Spinal cord (tissue), 10 donors: ENCODE measurements around the gene LSAMP. TPM values are rescaled to one million over a fixed set of nuclear protein-coding genes. Genes with fewer than 3 reads are reported as not detected.
A peak's percentile ranks its signal among the peaks of the same experiment; 100 is the strongest.

Experiments
- DNase-seq, 6 donors: peaks; one replicate each; pipeline versions ENCODE4 v3.0.0 to v3.0.0-alpha.2; 2013 to 2015; ENCODE audit warnings: low spot score in 6 of 6, low read depth in 4 of 6
- H3K27ac ChIP-seq: one replicate; pipeline ENCODE4 v1.5.1; 2013; ENCODE audit warnings: low read depth, low read length, control low read depth
- H3K27me3 ChIP-seq: one replicate; pipeline ENCODE4 v1.6.1; 2013; ENCODE audit warnings: low read length; ENCODE audit not compliant: control insufficient read depth, insufficient read depth
- H3K36me3 ChIP-seq: one replicate; pipeline ENCODE4 v1.6.1; 2013; ENCODE audit warnings: low read length; ENCODE audit not compliant: control insufficient read depth, insufficient read depth
- H3K4me1 ChIP-seq: one replicate; pipeline ENCODE4 v1.6.1; 2013; ENCODE audit warnings: low read length; ENCODE audit not compliant: control insufficient read depth, insufficient read depth
- H3K4me3 ChIP-seq: one replicate; pipeline ENCODE4 v1.5.1; 2013; ENCODE audit warnings: low read depth, low read length, control low read depth
- H3K9me3 ChIP-seq: one replicate; pipeline ENCODE4 v1.6.1; 2013; ENCODE audit warnings: low read length; ENCODE audit not compliant: control insufficient read depth, insufficient read depth
- WGBS: methylation state at CpG from one replicate; pipeline ENCODE4 v1.1.5; 2013; ENCODE audit warnings: missing lambda C conversion rate; ENCODE audit not compliant: insufficient coverage; 5-methylcytosine and 5-hydroxymethylcytosine counted together
- long read RNA-seq, 4 donors: transcript quantifications; one replicate each; lab custom pipeline, GENCODE V29; 2026
- polyA plus RNA-seq, 2 donors: library from polyadenylated mRNA; unstranded; fragments of 120-200 nt; gene quantifications; one replicate each; pipeline ENCODE4 v1.2.1, GENCODE V29; 2013; ENCODE audit not compliant: insufficient read length in 2 of 2
- total RNA-seq, 2 donors: library from RNA; depleted of rRNA in 1 of 2; stranded (reverse); fragments of 120-200 nt in 1 of 2; fragments of >200 nt in 1 of 2; gene quantifications; one replicate each; pipeline versions ENCODE4 v1.2.3 to v1.2.4, GENCODE V29; 2013 to 2014
- donor health status: healthy.

Gene LSAMP
- total RNA-seq (100 to 1,000 TPM in 1 of 2 donors, 10 to 100 TPM in 1; 69.4 to 126 TPM), polyA plus RNA-seq (100 to 1,000 TPM in 1 of 2 donors, 10 to 100 TPM in 1; 90.1 to 174 TPM)
- long read RNA-seq, donor 1, full-length matches to known transcripts = 31 of 95 reads
- long read RNA-seq, donor 1, partial matches to known transcripts = 64 of 95 reads
- long read RNA-seq, donor 1, other reads (novel, unspliced or antisense) = 0 of 95 reads
- long read RNA-seq, donor 2, full-length matches to known transcripts = 18 of 30 reads
- long read RNA-seq, donor 2, partial matches to known transcripts = 12 of 30 reads
- long read RNA-seq, donor 2, other reads (novel, unspliced or antisense) = 0 of 30 reads
- long read RNA-seq, donor 3, full-length matches to known transcripts = 18 of 75 reads
- long read RNA-seq, donor 3, partial matches to known transcripts = 57 of 75 reads
- long read RNA-seq, donor 3, other reads (novel, unspliced or antisense) = 0 of 75 reads
- long read RNA-seq, donor 4, full-length matches to known transcripts = 14 of 14 reads
- long read RNA-seq, donor 4, partial matches to known transcripts = 0 of 14 reads
- long read RNA-seq, donor 4, other reads (novel, unspliced or antisense) = 0 of 14 reads

DNA sequence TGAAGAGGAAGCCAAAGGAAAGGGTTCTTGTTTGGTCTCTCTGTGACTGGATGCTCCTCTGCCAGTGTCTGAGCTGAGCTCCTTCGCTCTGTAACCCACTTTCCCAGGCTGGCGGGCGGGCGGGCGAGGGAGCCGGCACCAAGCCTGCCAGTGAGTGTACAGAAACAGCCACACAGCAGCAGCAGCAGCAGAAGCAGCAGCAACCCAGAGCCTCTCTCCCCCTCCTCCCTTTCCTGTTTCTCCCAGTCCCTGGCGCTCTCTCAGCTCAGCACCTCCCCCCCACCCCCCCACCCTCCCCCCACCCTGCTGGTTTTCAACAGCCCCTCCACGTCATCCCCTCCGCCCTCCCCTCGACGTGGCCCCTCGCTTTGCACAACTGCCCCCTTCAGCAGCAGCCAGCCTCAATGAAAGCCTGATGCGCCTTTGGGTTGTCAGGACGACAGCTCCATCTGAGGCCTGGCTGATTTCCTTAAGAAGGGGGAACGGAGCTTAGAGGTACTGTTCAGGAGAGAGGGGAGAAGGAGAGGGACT, at the start of gene LSAMP:
Gene LSAMP, minus strand, starts transcription at position 177 of the 531 bp plus-strand sequence.
- peaks cover 9% of the 10 kb centered on the region for H3K4me1 ChIP-seq
- peak within 1 kb of the TSS; percentile 94 for H3K27ac ChIP-seq
- H3K27me3 ChIP-seq = no peaks in the 10 kb centered on the region
- H3K36me3 ChIP-seq = no peaks in the 10 kb centered on the region
- DNase-seq = peak; percentile 68 to 93 (median 76)
- 0% methylated on average over 9 of the region's 15 CpGs for WGBS
- H3K4me3 ChIP-seq = peak within 1 kb of the TSS; percentile 79
- no peaks in the 10 kb centered on the region for H3K9me3 ChIP-seq

DNA sequence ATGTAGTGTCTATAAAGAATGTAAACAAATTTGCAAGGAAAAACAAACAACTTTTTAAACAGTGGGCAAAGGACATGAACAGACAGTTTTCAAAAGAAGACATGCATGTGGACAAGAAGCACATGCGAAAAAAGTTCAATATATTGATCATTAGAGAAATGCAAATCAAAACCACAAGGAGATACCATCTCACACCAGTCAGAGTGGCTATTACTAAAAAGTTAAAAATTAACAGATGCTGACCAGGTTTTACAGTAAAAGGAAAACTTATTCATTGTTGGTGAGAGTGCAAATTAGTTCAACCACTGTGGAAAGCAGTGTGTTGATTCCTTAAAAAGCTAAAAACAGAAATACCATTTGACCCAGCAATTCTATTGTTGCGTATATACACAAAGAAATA, 47.1 kb upstream of the LSAMP start:
- no peak for DNase-seq
- WGBS = no CpG with 5 or more reads among the region's 2 CpGs
- H3K36me3 ChIP-seq = no peaks in the 10 kb centered on the region
- H3K4me1 ChIP-seq = no peaks in the 10 kb centered on the region
- no peak overlapping the region for H3K27ac ChIP-seq
- H3K27me3 ChIP-seq = no peaks in the 10 kb centered on the region
- H3K4me3 ChIP-seq = no peak overlapping the region
- no peaks in the 10 kb centered on the region for H3K9me3 ChIP-seq

DNA sequence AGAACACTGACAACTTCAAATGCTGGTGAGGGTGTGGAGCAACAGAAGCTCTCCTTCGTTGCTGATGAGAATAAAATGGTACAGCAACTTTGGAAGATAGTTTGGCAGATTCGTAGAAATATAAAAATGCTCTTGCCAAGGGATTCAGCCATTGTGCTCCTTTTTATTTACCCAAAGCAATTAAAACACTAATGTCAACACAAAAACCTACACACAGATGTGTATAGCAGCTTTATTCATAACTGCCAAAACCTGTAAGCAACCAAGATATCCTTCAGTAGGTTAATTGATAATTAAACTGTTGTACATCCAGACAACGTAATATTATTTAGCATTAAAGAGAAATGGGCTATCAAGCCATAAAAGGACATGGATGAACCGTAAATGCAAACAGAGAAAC, 37.8 kb upstream of the LSAMP start:
- Histone ChIP-seq H3K27me3 (no peaks in the 10 kb centered on the region), H3K27ac (no peak overlapping the region), H3K9me3 (peaks cover 12% of the 10 kb centered on the region), H3K4me3 (no peak overlapping the region), H3K36me3 (no peaks in the 10 kb centered on the region), H3K4me1 (no peaks in the 10 kb centered on the region)
- no CpG with 5 or more reads among the region's 4 CpGs for WGBS
- no peak for DNase-seq

DNA sequence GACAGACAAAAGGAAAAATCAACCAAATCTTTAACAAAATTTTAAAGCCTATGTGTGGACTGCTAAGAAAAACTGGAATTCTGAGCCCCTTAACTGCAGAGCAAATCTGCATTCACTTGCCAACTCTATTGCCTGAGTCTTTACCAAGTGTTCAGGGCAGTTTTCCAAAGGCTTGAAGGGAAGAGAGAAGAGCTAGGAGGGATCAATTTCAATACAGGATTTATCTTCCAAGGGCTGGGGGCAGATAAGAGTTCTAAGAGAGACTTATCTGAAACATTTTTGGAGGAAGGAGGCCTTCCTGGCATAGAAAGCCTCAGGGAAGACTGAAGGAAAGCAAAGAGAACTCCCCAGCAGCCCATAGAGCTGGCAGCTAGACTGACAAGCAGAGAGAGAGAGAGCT, 31.4 kb upstream of the LSAMP start:
- Histone ChIP-seq H3K27me3 (no peaks in the 10 kb centered on the region), H3K9me3 (peaks cover 10% of the 10 kb centered on the region), H3K27ac (no peak overlapping the region), H3K36me3 (no peaks in the 10 kb centered on the region), H3K4me1 (peaks cover 5% of the 10 kb centered on the region), H3K4me3 (no peak overlapping the region)
- peak in 2 of 6 donors; percentile 27 to 86 for DNase-seq

DNA sequence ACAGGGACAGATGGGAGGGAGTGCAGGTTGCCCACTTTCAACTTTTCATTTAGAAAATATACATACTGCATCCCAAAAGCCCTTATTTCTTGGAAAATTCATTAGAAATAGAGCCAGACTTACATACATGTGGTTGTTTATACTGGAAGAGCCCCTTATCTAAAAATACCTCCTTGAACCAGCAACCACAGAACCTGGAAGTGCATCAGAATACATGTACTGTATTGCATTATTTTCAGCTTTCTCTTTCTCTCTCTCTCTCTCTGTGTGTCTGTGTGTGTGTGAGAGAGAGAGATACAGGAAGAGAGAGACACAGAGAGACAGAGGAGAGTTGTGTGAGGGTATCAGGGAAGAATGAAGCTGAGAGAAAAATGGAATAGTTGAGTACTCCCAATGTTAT, 29.5 kb upstream of the LSAMP start:
- Histone ChIP-seq H3K27ac (no peak overlapping the region), H3K27me3 (no peaks in the 10 kb centered on the region), H3K36me3 (no peaks in the 10 kb centered on the region), H3K9me3 (peaks cover 9% of the 10 kb centered on the region), H3K4me1 (peaks cover 5% of the 10 kb centered on the region), H3K4me3 (no peak overlapping the region)
- peak in 1 of 6 donors; percentile 31 for DNase-seq

DNA sequence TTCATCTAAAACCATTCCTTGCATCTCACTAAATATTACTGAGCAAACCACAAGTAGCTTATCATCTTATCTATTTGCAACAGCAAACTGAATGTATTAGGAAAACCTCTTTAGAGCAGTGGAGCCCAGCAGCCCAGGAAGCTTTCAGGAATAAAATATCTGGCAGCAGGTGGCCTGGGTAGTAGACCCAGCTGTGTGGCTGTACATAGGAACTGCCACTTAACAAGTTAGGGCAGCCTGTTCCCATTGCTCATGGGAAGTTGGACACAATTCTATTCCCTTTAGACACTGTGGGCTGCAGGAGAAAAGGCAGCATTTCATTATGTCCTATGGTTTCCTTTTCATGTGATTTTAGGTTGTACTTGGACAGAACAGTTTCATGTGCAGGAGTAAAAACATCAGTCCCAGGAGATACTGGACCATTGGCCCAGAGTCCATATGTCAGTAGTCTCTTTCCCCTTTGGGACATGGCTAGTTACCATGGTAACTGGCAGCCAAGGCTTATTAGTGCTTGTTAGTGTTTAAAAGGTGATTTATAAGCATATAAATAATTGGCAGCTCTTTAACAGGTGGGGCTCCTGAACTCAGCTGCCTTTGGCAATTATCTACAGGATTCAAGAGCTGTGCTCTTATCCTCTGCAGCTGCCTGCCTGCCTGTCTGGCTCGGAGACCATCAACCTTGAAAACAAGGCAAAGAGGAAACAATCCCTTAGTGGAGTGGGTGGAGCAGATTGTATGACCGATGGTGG, 28.9 kb upstream of the LSAMP start:
- peaks cover 7% of the 10 kb centered on the region for H3K9me3 ChIP-seq
- no peaks in the 10 kb centered on the region for H3K27me3 ChIP-seq
- H3K4me1 ChIP-seq = peaks cover 5% of the 10 kb centered on the region
- DNase-seq = peak in 2 of 6 donors; percentile 24 to 62
- WGBS = 13% methylated on average over 1 of the region's 2 CpGs
- no peak overlapping the region for H3K4me3 ChIP-seq
- no peaks in the 10 kb centered on the region for H3K36me3 ChIP-seq
- H3K27ac ChIP-seq = no peak overlapping the region

DNA sequence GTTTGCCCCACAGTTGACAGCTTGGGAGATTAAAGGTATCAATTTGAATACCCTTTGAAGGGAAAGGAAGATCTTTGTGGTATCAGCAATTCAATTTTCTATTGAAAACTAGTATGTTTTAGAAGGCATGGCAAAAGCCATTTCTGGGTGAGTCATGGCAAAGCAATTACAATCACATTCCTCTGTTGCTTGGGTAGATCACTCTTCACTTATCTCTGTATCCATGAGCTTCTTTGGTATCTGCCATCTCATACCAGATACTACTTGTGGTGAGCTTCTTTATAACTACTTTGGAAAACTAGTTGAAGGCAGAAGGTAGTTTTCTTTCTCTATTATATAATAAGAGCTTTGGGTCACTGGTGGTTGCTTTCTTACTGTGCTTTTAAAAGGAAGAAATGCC, 28.3 kb upstream of the LSAMP start:
- Histone ChIP-seq H3K36me3 (no peaks in the 10 kb centered on the region), H3K27ac (no peak overlapping the region), H3K27me3 (no peaks in the 10 kb centered on the region), H3K4me1 (peaks cover 5% of the 10 kb centered on the region), H3K4me3 (no peak overlapping the region), H3K9me3 (peaks cover under 1% of the 10 kb centered on the region)
- no peak for DNase-seq

DNA sequence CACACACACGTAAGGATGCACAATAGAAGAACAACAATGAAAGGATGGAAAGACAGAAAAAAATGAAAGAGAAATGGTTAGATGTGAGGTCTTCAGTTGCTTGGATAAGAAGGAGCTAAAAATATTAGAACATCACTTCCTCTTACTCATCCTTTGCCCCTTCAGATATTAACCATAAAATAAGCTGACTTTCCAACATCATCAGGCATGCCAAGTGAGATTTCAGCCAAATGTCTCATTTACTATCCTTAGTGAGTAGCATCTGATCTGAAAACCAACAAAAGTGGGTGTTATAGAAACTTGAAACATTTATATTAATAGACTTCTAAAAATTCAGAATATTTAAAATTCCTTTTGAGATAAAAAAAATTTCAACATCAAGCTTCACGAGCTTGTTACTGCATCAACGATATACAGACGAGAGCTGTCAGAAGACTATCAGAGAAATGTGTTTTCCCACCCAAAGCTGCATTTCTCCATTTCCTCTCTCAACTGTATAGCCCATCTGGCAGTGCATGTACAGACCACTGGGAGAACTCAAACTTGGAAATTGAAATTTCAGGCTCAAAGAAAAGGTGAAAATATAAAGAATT, 25.4 kb upstream of the LSAMP start:
- Histone ChIP-seq H3K27me3 (no peaks in the 10 kb centered on the region), H3K27ac (no peak overlapping the region), H3K4me1 (peaks cover 5% of the 10 kb centered on the region), H3K36me3 (no peaks in the 10 kb centered on the region), H3K4me3 (no peak overlapping the region), H3K9me3 (no peaks in the 10 kb centered on the region)
- no peak for DNase-seq
- WGBS = no CpG with 5 or more reads among the region's 4 CpGs

DNA sequence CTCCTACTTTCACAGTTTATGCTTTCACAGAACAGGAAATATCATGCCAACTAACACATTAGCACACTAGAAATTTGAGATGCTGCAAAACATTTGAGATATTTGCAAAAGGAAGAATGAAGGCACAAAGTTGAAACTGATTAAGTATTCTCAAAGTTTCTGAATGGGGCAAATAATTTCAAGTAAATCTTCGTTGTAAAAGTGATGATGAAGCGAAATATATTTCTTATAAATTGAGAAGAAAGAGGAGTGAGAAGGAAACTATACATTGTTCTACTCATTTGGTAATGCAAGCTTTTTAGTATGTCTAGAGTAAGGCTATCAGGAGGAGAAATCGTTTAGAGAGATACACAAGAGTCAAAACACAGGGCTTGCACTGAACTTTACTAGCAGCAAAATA, 24.3 kb upstream of the LSAMP start:
- H3K36me3 ChIP-seq = no peaks in the 10 kb centered on the region
- 100% methylated on average over 1 of the region's 3 CpGs for whole genome bisulfite sequencing
- H3K9me3 ChIP-seq = no peaks in the 10 kb centered on the region
- no peak for DNase-seq
- peaks cover 3% of the 10 kb centered on the region for H3K4me1 ChIP-seq
- H3K27ac ChIP-seq = no peak overlapping the region
- no peaks in the 10 kb centered on the region for H3K27me3 ChIP-seq
- H3K4me3 ChIP-seq = no peak overlapping the region
